Type B pancreatic cell (in vitro differentiated cells): Measurements from ENCODE around the gene TSPAN5. TPM values are rescaled to one million over a fixed set of nuclear protein-coding genes. Genes with fewer than 3 reads are reported as not detected.
A peak's percentile ranks its signal among the peaks of the same experiment; 100 is the strongest.

Source experiments
- DNase-seq: peaks from one replicate; pipeline ENCODE4 v3.0.0; 2021; ENCODE audit warnings: mixed read lengths; ENCODE audit not compliant: unreplicated experiment; ENCODE audit errors: extremely low spot score
- H3K27ac Mint-ChIP-seq: 2 replicates; pipeline ENCODE4 v1.8.0; 2021; ENCODE audit warnings: mild to moderate bottlenecking, mixed read lengths
- H3K27me3 Mint-ChIP-seq: 2 replicates; pipeline ENCODE4 v1.8.0; 2021; ENCODE audit warnings: mixed read lengths
- H3K36me3 Mint-ChIP-seq: 2 replicates; pipeline ENCODE4 v1.8.0; 2021; ENCODE audit warnings: mixed read lengths
- H3K4me1 Mint-ChIP-seq: one replicate; pipeline ENCODE4 v1.8.0; 2021; ENCODE audit warnings: mixed read lengths; ENCODE audit not compliant: unreplicated experiment
- H3K4me3 Mint-ChIP-seq: 2 replicates; pipeline ENCODE4 v1.8.0; 2021; ENCODE audit warnings: mild to moderate bottlenecking, mixed read lengths
- H3K9me3 Mint-ChIP-seq: 2 replicates; pipeline ENCODE4 v1.8.0; 2021; ENCODE audit warnings: mixed read lengths
- total RNA-seq: library from RNA; stranded (reverse); gene quantifications from 2 replicates; pipeline ENCODE4 v1.2.1, GENCODE V29; 2021; ENCODE audit warnings: low replicate concordance
- TF ChIP-seq, protein P1 (sequence below): fragments of 200-600 bp; sonication (generic); conservative IDR thresholded peaks from 2 replicates; pipeline ENCODE4 v1.5.0; 2021; ENCODE audit warnings: antibody characterized with exemption, mild to moderate bottlenecking

The TSPAN5 gene
- total RNA-seq, 1 donor from 2014 or later: 26.9 TPM

DNA sequence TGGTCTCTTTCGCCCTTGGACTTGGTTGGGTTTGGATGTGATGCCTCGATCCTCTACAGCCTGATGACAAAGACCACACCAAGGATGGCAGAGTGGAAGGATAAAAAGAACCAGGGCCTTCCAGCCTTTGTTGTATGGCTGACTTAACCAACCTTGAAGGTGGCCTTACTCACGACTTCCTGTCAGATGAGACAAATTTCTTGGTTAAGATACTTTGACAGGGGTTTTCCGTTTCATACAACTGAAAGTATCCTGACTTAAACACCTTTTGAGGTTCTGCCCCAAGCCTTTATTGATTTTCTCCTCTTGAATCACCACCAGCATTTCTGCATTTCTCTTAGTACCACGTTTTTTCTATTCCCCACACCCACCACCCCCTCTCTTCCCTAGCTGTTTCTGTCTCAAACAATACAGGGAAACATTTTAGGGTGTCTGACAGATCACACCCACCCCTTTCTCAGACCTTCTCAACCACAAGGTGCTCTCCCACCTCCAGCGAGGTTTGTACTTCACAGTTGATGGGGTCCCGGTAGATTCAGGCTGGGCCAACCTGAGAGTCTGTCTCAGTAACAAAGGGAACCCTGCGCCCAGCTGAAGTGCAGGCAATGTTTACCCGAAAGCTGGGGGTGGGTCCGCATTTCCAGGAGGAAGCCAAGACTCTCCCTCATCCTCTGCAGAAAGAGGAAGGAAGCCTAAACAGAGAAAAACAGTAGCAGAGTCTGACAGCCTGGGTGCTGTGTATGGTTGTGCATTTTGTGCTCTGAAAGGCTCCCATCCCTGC is 5.0 kb upstream of the TSPAN5 start:
- Mint-ChIP-seq H3K27me3 (peaks cover 24% of the 10 kb centered on the region), H3K36me3 (no peaks in the 10 kb centered on the region), H3K27ac (peak overlapping the region; percentile 84), H3K4me3 (peak overlapping the region; percentile 71), H3K4me1 (peaks cover 24% of the 10 kb centered on the region), H3K9me3 (no peaks in the 10 kb centered on the region)
- DNase-seq: no peak
- TF ChIP-seq, protein P1, sequence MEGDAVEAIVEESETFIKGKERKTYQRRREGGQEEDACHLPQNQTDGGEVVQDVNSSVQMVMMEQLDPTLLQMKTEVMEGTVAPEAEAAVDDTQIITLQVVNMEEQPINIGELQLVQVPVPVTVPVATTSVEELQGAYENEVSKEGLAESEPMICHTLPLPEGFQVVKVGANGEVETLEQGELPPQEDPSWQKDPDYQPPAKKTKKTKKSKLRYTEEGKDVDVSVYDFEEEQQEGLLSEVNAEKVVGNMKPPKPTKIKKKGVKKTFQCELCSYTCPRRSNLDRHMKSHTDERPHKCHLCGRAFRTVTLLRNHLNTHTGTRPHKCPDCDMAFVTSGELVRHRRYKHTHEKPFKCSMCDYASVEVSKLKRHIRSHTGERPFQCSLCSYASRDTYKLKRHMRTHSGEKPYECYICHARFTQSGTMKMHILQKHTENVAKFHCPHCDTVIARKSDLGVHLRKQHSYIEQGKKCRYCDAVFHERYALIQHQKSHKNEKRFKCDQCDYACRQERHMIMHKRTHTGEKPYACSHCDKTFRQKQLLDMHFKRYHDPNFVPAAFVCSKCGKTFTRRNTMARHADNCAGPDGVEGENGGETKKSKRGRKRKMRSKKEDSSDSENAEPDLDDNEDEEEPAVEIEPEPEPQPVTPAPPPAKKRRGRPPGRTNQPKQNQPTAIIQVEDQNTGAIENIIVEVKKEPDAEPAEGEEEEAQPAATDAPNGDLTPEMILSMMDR: no peak

DNA sequence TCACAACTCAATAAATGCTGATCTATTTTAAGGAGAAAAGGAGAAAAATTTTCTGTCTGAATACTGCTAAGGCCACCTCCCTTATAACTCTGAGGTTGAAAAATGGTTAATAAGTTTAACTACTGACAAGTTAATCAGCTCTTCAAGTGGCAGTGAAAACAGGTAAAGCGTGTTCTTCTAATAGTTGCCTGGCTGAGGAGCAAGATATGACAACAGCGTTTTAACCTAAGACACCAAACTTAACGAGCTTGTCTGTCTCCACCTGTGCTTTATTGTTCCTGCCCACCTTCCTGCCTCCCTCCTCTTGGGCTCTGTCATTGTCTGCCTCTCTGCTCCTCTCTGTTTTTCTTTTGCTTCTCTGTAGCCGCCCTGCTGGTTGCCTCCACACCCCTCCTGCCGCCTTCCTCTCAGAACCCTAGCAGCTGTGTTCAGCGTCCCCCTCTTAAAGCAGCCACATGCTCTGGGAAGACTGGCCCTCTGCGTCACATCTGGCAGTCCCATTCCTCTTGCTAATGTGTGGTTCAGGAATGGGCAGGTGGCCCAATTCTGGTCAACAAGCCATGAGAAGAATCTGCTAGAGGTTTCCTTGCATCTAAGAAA is 4.3 kb upstream of the TSPAN5 start:
- TF ChIP-seq, protein P1: no peak
- H3K4me1 Mint-ChIP-seq: peaks cover 24% of the 10 kb centered on the region
- H3K36me3 Mint-ChIP-seq: no peaks in the 10 kb centered on the region
- peak overlapping the region; percentile 71 for H3K4me3 Mint-ChIP-seq
- DNase-seq: no peak
- H3K9me3 Mint-ChIP-seq: no peaks in the 10 kb centered on the region
- peak overlapping the region; percentile 84 for H3K27ac Mint-ChIP-seq
- peaks cover 26% of the 10 kb centered on the region for H3K27me3 Mint-ChIP-seq

- TF ChIP-seq, protein P1: no peak
- peak overlapping the region; percentile 84 for H3K27ac Mint-ChIP-seq
- H3K27me3 Mint-ChIP-seq: peaks cover 30% of the 10 kb centered on the region
- no peaks in the 10 kb centered on the region for H3K9me3 Mint-ChIP-seq
- no peak for DNase-seq
- peaks cover 24% of the 10 kb centered on the region for H3K4me1 Mint-ChIP-seq
- H3K36me3 Mint-ChIP-seq: no peaks in the 10 kb centered on the region
- peak overlapping the region; percentile 72 for H3K4me3 Mint-ChIP-seq
These were observed 3.6 kb upstream of the TSPAN5 start for GRCh38 chr4:98662055-98662453.

- H3K36me3 Mint-ChIP-seq: no peaks in the 10 kb centered on the region
- H3K9me3 Mint-ChIP-seq: no peaks in the 10 kb centered on the region
- DNase-seq: no peak
- H3K4me3 Mint-ChIP-seq: peak overlapping the region; percentile 72
- peaks cover 29% of the 10 kb centered on the region for H3K4me1 Mint-ChIP-seq
- peak overlapping the region; percentile 84 for H3K27ac Mint-ChIP-seq
- peaks cover 35% of the 10 kb centered on the region for H3K27me3 Mint-ChIP-seq
- TF ChIP-seq, protein P1: no peak
These were observed 3.1 kb upstream of the TSPAN5 start for GRCh38 chr4:98661371-98662054.

GRCh38 chr4:98659741-98660462 is 1.5 kb upstream of the TSPAN5 start:
- H3K4me3 Mint-ChIP-seq: peak overlapping the region; percentile 93
- H3K27me3 Mint-ChIP-seq: peaks cover 41% of the 10 kb centered on the region

More at GRCh38 chr4:98659741-98660462, 1.5 kb upstream of the TSPAN5 start:
- TF ChIP-seq, protein P1: no peak
- H3K4me1 Mint-ChIP-seq: peaks cover 38% of the 10 kb centered on the region
- peak overlapping the region; percentile 35 for H3K27ac Mint-ChIP-seq
- H3K36me3 Mint-ChIP-seq: no peaks in the 10 kb centered on the region
- H3K9me3 Mint-ChIP-seq: no peaks in the 10 kb centered on the region
- DNase-seq: no peak
